Kidney (tissue), 14 donors: ENCODE results near the gene JAKMIP1. TPM values are rescaled to one million over a fixed set of nuclear protein-coding genes. Genes with fewer than 3 reads are reported as not detected.
"Not testable (repeated sequence)": the region's sequence is repeated elsewhere in the genome, so short reads cannot be mapped to it uniquely, and the experiment has no call there.

Source experiments
- DNase-seq, 5 donors: peaks; one replicate each; pipeline ENCODE4 v3.0.0-alpha.2; 2013 to 2020
- FAIRE-seq: peaks from 2 replicates; lab custom pipeline; 2012; peaks lifted over from hg19 to GRCh38; lab: Jason Lieb, UNC
- H3K27ac ChIP-seq, 2 donors: one replicate each; pipeline ENCODE4 v1.7.0; 2013; ENCODE audit warnings: low read depth in 2 of 2, low read length in 2 of 2, inconsistent platforms in 1 of 2
- H3K27me3 ChIP-seq: one replicate; pipeline ENCODE4 v1.7.1; 2013; ENCODE audit warnings: low read length, inconsistent platforms; ENCODE audit not compliant: control insufficient read depth, insufficient read depth
- H3K36me3 ChIP-seq, 3 donors: one replicate each; pipeline versions ENCODE4 v1.7.0 to v1.7.1; 2013; ENCODE audit warnings: low read length in 3 of 3, control low read depth in 1 of 3, inconsistent platforms in 1 of 3; ENCODE audit not compliant: insufficient read depth in 3 of 3, control insufficient read depth in 2 of 3
- H3K4me1 ChIP-seq, 3 donors: one replicate each; pipeline versions ENCODE4 v1.7.0 to v1.7.1; 2013; ENCODE audit warnings: low read length in 3 of 3, inconsistent platforms in 1 of 3, low read depth in 1 of 3; ENCODE audit not compliant: control insufficient read depth in 2 of 3, insufficient read depth in 2 of 3
- H3K4me3 ChIP-seq, 3 donors: one replicate each; pipeline versions ENCODE4 v1.7.0 to v1.8.1; 2013; ENCODE audit warnings: low read length in 3 of 3, control low read depth in 1 of 3, inconsistent platforms in 1 of 3
- H3K9ac ChIP-seq, 3 donors: one replicate each; pipeline versions ENCODE4 v1.7.0 to v1.7.1; 2013; ENCODE audit warnings: low read length in 3 of 3, control low read depth in 1 of 3, inconsistent platforms in 1 of 3
- H3K9me3 ChIP-seq, 3 donors: one replicate each; pipeline versions ENCODE4 v1.7.0 to v1.7.1; 2013; ENCODE audit warnings: low read length in 3 of 3, control low read depth in 1 of 3, inconsistent platforms in 1 of 3; ENCODE audit not compliant: control insufficient read depth in 2 of 3, insufficient read depth in 1 of 3
- CTCF ChIP-seq: IDR thresholded peaks from 3 replicates; pipeline ENCODE4 v1.5.1; 2012; ENCODE audit warnings: mild to moderate bottlenecking, moderate library complexity, borderline replicate concordance; ENCODE audit not compliant: insufficient read depth; ENCODE audit errors: extremely low read depth
- intact Hi-C: fragments of 100-400 bp; cut with DNase I; formaldehyde crosslinking; loops from one replicate; pipeline ENCODE4 v1.11.1; 2022
- polyA plus RNA-seq: library from polyadenylated mRNA; stranded (reverse); fragments of 350-450 nt; fragmentation: Illumina TruSeq; extraction: RNeasy Lipid Tissue Mini Kit (QIAGEN cat#74804); gene quantifications from one replicate; pipeline ENCODE4 v1.2.3, GENCODE V29; 2014; ENCODE audit warnings: low read depth, low replicate concordance; ENCODE audit not compliant: insufficient read depth
- total RNA-seq: library from RNA; stranded (reverse); fragmentation: NEBNext Ultra II Directional; extraction: Animal tissue kit (Norgen Biotek cat#: 25700); gene quantifications from one replicate; pipeline ENCODE4 v1.2.1, GENCODE V29; 2021
- donor health status: control.
- donor health status: control.
- donor health status: control.
- donor health status: control.
- donor health status: control.
- donor health status: DM: yes; HTN: yes; CAD: no.
- donor health status: Normal renal cell carcinoma (clear cell type).

Gene JAKMIP1
- total and polyA plus RNA-seq, 2 donors from 2014 or later = 0.69 TPM; not detected in 1

- TF ChIP-seq CTCF = no peak
- Histone ChIP-seq H3K4me3 (no peak overlapping the region), H3K4me1 (peaks cover 0 to 6% (median 0%) of the 10 kb centered on the region in 3 donors), H3K36me3 (no peaks in the 10 kb centered on the region), H3K9ac (no peak overlapping the region), H3K9me3 (no peaks in the 10 kb centered on the region), H3K27ac (no peak overlapping the region), H3K27me3 (no peaks in the 10 kb centered on the region)
- DNase-seq (peak in 1 of 5 donors; percentile 27), FAIRE-seq (no peak)
- intact Hi-C loops = no loop called here
Observed at GRCh38 chr4:5996641-5997040, 203.7 kb downstream of the JAKMIP1 start.

- no peaks in the 10 kb centered on the region for H3K9me3 ChIP-seq
- H3K4me3 ChIP-seq = no peak overlapping the region
- DNase-seq (peak; percentile 31 to 44 (median 32)), FAIRE-seq (no peak)
- intact Hi-C loops = no loop called here
- H3K27me3 ChIP-seq = no peaks in the 10 kb centered on the region
- peaks cover 0 to 6% (median 0%) of the 10 kb centered on the region in 3 donors for H3K4me1 ChIP-seq
- no peaks in the 10 kb centered on the region for H3K36me3 ChIP-seq
- no peak overlapping the region for H3K9ac ChIP-seq
- no peak overlapping the region for H3K27ac ChIP-seq
- TF ChIP-seq CTCF = no peak
Observed at GRCh38 chr4:5995901-5996623, 204.3 kb downstream of the JAKMIP1 start.

GRCh38 chr4:5993876-5994811 is 206.2 kb downstream of the JAKMIP1 start:
- no peaks in the 10 kb centered on the region for H3K27me3 ChIP-seq
- H3K9ac ChIP-seq = no peak overlapping the region
- peak in 2 of 5 donors; percentile 30 to 46 for DNase-seq
- no peak overlapping the region for H3K27ac ChIP-seq
- no peak for FAIRE-seq
- H3K9me3 ChIP-seq = no peaks in the 10 kb centered on the region
- no peak for TF ChIP-seq CTCF
- intact Hi-C loops = no loop called here
- no peak overlapping the region for H3K4me3 ChIP-seq
- H3K4me1 ChIP-seq = peaks cover 0 to 6% (median 0%) of the 10 kb centered on the region in 3 donors
- no peaks in the 10 kb centered on the region for H3K36me3 ChIP-seq

- H3K9ac ChIP-seq, H3K27ac ChIP-seq, H3K4me1 ChIP-seq, intact Hi-C loops, H3K36me3 ChIP-seq, FAIRE-seq, H3K4me3 ChIP-seq, H3K9me3 ChIP-seq, H3K27me3 ChIP-seq: not testable (repeated sequence)
- DNase-seq = peak in 2 of 5 donors; percentile 4 to 28
Observed at GRCh38 chr4:5993346-5993745, 207.0 kb downstream of the JAKMIP1 start.
